Astrocyte of the spinal cord (primary cell): ENCODE results near the gene ARHGAP31.

Experiments used
- DNase-seq: peaks from one replicate; pipeline ENCODE4 v3.0.0; 2011; ENCODE audit warnings: low read depth, low spot score
- H3K4me3 ChIP-seq: 2 replicates; pipeline ENCODE4 v1.5.1; 2011; ENCODE audit warnings: low read depth, mild to moderate bottlenecking, low read length, moderate library complexity
- in situ Hi-C: cut with HindIII; loops from 2 replicates; pipeline ENCODE4 v1.10.0; 2017; ENCODE audit warnings: low sequenced_read_pairs
- TF ChIP-seq, protein P1 (sequence below): IDR thresholded peaks from 2 replicates; pipeline ENCODE4 v1.5.1; 2012; ENCODE audit warnings: low read depth, mild to moderate bottlenecking, low read length, inconsistent platforms

Gene ARHGAP31

GRCh38 chr3:119293871-119294695 lies at the start of gene ARHGAP31:
Gene ARHGAP31, plus strand, starts transcription at chr3:119294383. Its CDS starts 522 bp downstream, at chr3:119294905.
- peak within 1 kb of the TSS; percentile 82 for H3K4me3 ChIP-seq
- in situ Hi-C loops, result no loop called here
- peak; percentile 74 for DNase-seq
- TF ChIP-seq, protein P1, sequence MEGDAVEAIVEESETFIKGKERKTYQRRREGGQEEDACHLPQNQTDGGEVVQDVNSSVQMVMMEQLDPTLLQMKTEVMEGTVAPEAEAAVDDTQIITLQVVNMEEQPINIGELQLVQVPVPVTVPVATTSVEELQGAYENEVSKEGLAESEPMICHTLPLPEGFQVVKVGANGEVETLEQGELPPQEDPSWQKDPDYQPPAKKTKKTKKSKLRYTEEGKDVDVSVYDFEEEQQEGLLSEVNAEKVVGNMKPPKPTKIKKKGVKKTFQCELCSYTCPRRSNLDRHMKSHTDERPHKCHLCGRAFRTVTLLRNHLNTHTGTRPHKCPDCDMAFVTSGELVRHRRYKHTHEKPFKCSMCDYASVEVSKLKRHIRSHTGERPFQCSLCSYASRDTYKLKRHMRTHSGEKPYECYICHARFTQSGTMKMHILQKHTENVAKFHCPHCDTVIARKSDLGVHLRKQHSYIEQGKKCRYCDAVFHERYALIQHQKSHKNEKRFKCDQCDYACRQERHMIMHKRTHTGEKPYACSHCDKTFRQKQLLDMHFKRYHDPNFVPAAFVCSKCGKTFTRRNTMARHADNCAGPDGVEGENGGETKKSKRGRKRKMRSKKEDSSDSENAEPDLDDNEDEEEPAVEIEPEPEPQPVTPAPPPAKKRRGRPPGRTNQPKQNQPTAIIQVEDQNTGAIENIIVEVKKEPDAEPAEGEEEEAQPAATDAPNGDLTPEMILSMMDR, result no peak

- in situ Hi-C loops, result no loop called here
- no peak for DNase-seq
- TF ChIP-seq, protein P1, result no peak
- no peak overlapping the region for H3K4me3 ChIP-seq
These were observed 48.4 kb upstream of the ARHGAP31 start for GRCh38 chr3:119245778-119246177.

GRCh38 chr3:119255214-119255613 lies 39.0 kb upstream of the ARHGAP31 start:
- TF ChIP-seq, protein P1, result no peak
- in situ Hi-C loops, result no loop called here
- no peak for DNase-seq
- H3K4me3 ChIP-seq, result no peak overlapping the region

GRCh38 chr3:119257111-119257510 lies 37.1 kb upstream of the ARHGAP31 start:
- no peak for DNase-seq
- TF ChIP-seq, protein P1, result no peak
- in situ Hi-C loops, result no loop called here
- H3K4me3 ChIP-seq, result no peak overlapping the region

GRCh38 chr3:119257654-119258410 lies 36.4 kb upstream of the ARHGAP31 start:
- H3K4me3 ChIP-seq, result no peak overlapping the region
- in situ Hi-C loops, result no loop called here
- TF ChIP-seq, protein P1, result no peak
- peak; percentile 33 for DNase-seq

DNA sequence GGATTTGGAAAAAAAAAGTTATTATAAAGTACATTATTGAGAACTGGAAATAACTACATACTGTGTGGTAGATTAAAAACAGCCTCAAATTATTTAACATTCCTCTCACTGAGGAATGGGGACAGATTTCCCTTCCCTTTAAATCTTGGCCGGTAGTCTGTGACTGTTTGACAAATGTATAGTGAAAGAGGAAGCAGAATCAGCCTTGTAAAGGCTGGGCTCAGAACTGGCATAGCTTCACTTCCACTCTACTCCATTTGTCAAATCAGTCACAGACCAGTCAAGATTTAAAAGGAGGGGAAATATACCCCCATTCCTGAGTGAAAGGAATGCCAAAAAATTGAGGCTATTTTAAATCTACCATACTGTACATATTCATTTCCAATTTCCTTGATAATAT lies 35.3 kb upstream of the ARHGAP31 start:
- no peak overlapping the region for H3K4me3 ChIP-seq
- DNase-seq, result no peak
- TF ChIP-seq, protein P1, result no peak
- in situ Hi-C loops, result no loop called here
